Activated T-cell treated with anti-CD3 and anti-CD28 coated beads, Interleukin-2, amount 50 U/mL, for 4 hours (primary cell): ENCODE measurements around the gene IL25. TPM values are rescaled to one million over a fixed set of nuclear protein-coding genes. Genes with fewer than 3 reads are reported as not detected.

Experiments
- ATAC-seq, 2 donors: fragments of 200-7000 bp; cut with Tn5 transposase; one replicate each; pipeline ENCODE4 v1.10.0; 2021
- DNase-seq: peaks from one replicate; pipeline ENCODE4 v3.0.0-alpha.2; 2020
- H3K27me3 Mint-ChIP-seq: one replicate; pipeline ENCODE4 v1.8.0; 2021; ENCODE audit warnings: low read depth, mixed read lengths
- H3K36me3 Mint-ChIP-seq: one replicate; pipeline ENCODE4 v1.8.0; 2022; ENCODE audit warnings: mixed read lengths; ENCODE audit not compliant: insufficient read depth
- H3K4me1 Mint-ChIP-seq: one replicate; pipeline ENCODE4 v1.8.0; 2021; ENCODE audit warnings: low read depth, mixed read lengths
- H3K4me3 Mint-ChIP-seq: one replicate; pipeline ENCODE4 v1.8.0; 2021; ENCODE audit warnings: mild to moderate bottlenecking, moderate library complexity, mixed read lengths
- H3K9me3 Mint-ChIP-seq: one replicate; pipeline ENCODE4 v1.8.0; 2021; ENCODE audit warnings: mixed read lengths
- total RNA-seq, 3 donors: library from RNA; stranded (reverse); gene quantifications; one replicate each; pipeline ENCODE4 v1.2.1, GENCODE V29; 2021

Gene IL25
- total RNA-seq, 3 donors from 2014 or later = not detected

DNA sequence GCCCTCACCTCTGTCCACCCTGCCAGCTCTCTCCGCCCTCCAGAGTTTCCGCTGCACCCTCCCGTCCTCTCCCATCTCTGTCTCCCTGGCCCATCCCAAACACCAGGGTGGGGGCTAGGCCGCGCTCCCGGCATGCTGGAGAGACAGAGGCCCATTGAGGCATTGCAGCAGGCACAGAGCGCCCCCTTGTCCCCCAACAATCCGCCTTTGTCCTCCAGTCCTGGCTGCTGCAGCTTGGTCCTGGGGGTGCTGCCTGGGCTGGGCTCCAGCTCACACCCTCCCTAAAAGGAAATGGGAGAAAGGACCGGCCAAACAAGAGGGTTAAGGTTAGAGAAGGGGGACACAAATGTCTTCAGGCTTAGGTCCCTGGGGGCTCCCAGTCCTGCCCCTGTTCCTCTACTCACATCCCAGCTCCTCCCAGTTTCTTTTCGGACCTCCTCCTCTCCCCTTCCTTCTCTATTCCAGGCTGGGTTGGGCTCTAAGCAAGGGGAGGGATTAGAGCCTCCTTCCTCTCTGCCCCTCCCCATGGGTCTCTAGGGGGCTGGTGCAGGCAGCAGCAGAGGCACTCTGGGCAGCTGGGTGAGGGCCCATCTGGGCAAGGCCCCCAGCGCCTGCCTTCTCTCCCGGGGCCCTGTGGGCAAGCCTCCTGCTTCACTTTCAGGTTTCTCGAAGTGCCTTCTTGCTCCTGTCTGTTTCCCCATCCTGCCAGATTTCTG is 4.0 kb downstream of the IL25 start, which contains the start of gene CMTM5:
Gene CMTM5, plus strand, starts transcription at position 565 of the 716 bp plus-strand sequence. CDS start 206 bp downstream, outside the sequence.
- DNase-seq (no peak), ATAC-seq (no peak)
- H3K36me3 Mint-ChIP-seq = no peaks in the 10 kb centered on the region
- no peaks in the 10 kb centered on the region for H3K4me1 Mint-ChIP-seq
- no peak within 1 kb of the TSS for H3K4me3 Mint-ChIP-seq
- no peaks in the 10 kb centered on the region for H3K9me3 Mint-ChIP-seq
- H3K27me3 Mint-ChIP-seq = peaks cover 9% of the 10 kb centered on the region

DNA sequence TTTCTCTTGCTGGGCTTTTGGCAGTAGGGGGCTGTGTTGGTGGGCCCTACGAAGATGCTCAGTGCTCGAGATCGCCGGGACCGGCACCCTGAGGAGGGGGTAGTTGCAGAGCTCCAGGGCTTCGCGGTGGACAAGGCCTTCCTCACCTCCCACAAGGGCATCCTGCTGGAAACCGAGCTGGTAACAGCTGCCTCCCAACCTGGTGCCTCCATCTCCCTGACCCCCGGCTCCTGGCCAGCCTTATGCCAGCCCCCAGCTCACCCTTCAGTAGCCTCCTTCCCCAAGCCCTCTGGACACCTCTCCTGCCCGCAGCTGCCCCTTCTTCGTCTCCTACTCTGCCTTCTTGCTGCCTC is 4.6 kb downstream of the IL25 start:
- Mint-ChIP-seq H3K27me3 (peaks cover 9% of the 10 kb centered on the region), H3K9me3 (no peaks in the 10 kb centered on the region), H3K4me1 (no peaks in the 10 kb centered on the region), H3K36me3 (no peaks in the 10 kb centered on the region), H3K4me3 (no peak overlapping the region)
- no peak for DNase-seq
- ATAC-seq = no peak

DNA sequence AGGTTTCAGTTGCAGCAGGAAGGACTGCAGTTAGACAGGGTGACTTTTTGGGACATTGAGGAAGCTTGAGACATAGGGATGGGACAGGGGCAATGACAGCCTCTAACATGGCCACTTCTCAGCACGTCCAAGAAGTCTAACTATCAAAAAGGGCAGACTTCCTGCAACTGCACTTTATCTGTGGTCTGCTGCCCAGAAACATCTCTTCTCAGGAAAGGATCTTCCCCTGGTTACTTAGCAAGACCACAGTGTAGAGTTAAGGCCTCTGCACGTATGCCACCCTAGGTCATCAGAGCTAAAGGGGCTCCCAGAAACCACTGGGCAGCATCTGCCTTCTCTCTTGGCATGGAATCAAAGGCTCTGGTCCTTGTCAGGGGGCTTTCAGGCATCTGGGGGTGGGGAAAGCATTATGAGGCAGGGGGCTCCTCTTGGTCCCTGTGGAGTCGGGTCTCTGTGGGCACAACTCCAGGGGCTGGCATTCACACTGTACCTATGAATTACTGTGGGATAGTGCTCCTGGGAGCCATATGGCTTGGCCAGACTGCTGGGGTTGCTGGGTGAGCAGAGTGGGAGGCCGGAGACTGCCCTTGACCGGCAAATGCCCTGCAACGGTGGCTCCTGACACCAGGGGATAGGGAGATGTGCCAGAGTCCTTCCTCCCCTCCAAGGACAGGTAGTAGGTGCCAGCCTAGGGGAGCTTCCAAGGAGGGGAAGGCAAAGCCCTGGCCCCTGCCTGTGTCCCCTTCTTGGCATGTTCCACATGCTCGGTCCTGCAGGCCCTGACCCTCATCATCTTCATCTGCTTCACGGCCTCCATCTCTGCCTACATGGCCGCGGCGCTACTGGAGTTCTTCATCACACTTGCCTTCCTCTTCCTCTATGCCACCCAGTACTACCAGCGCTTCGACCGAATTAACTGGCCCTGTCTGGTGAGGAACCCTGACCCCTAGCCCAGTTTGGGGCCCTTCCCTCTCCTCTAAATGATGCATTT is 5.3 kb downstream of the IL25 start:
- ATAC-seq (no peak), DNase-seq (no peak)
- Mint-ChIP-seq H3K9me3 (no peaks in the 10 kb centered on the region), H3K27me3 (peaks cover 14% of the 10 kb centered on the region), H3K4me1 (no peaks in the 10 kb centered on the region), H3K36me3 (no peaks in the 10 kb centered on the region), H3K4me3 (no peak overlapping the region)

DNA sequence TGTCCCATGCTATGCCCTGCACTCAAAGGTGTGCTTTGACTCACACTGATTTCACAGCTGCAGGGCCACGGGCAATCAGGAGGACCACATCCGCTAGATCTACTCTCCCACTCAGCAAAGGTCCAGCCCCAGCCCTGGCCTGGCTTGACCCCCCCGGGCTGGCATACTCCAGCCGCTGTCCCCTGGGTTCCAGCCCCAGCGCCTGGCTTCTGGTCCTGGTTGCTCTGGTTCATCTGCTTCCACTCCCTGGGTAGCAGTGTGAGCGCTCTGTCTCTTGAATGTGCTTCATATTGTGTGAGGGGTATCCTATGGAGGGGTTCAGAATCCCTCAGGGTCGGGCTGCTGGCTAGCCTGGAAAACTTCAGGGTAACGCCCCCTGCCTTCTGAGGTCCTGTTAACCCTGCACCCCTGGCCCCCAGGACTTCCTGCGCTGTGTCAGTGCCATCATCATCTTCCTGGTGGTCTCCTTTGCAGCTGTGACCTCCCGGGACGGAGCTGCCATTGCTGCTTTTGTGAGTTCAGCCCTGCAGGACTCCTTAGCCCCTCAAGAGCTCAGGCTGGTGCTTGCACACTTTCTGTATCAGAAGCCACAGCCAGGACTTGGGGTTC is 6.1 kb downstream of the IL25 start:
- no peak for ATAC-seq
- no peak for DNase-seq
- peaks cover 14% of the 10 kb centered on the region for H3K27me3 Mint-ChIP-seq
- H3K9me3 Mint-ChIP-seq = no peaks in the 10 kb centered on the region
- no peaks in the 10 kb centered on the region for H3K36me3 Mint-ChIP-seq
- no peaks in the 10 kb centered on the region for H3K4me1 Mint-ChIP-seq
- no peak overlapping the region for H3K4me3 Mint-ChIP-seq

DNA sequence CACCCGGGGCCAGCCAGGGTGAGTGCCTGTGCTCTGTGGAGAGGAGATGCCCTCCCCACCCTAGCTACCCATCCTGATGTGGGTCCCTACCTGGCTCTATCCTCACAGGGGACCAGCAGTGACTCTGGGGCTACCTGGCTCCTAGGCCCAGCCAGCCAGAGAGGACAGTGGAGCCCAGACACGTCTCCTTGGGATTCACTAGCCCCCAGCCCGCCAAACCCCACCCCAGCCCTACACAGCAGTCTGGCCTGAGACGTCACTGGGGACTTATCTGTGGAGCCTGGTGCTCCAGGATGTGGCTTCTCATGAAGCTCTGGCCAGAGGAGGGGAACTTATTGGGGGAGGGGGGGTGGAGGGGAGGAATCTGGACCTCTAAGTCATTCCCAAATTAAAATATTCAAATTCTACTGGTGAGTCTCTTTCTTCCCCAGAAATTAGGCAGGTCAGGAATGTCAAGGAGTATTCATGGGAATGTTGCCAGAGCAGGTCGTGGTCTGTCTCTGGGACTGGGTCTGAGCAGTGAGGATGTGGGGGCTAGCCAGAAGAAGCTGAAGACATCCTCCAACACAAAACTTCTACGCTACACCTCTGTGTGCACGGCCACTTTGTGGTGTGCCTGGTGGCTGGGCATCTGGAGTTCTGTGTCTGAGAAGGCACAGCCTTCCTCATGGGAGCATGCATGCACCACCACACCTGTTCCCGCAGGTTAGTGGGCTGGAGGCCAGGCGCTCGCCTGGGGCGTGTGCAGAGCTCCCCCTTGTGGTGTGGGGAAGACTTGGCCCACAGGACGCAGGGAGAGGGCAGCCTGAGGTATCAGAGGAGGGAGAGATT is 7.0 kb downstream of the IL25 start:
- Mint-ChIP-seq H3K36me3 (no peaks in the 10 kb centered on the region), H3K27me3 (peaks cover 14% of the 10 kb centered on the region), H3K4me1 (no peaks in the 10 kb centered on the region), H3K9me3 (no peaks in the 10 kb centered on the region), H3K4me3 (no peak overlapping the region)
- ATAC-seq (peak; percentile 86 to 95), DNase-seq (peak; percentile 72)

DNA sequence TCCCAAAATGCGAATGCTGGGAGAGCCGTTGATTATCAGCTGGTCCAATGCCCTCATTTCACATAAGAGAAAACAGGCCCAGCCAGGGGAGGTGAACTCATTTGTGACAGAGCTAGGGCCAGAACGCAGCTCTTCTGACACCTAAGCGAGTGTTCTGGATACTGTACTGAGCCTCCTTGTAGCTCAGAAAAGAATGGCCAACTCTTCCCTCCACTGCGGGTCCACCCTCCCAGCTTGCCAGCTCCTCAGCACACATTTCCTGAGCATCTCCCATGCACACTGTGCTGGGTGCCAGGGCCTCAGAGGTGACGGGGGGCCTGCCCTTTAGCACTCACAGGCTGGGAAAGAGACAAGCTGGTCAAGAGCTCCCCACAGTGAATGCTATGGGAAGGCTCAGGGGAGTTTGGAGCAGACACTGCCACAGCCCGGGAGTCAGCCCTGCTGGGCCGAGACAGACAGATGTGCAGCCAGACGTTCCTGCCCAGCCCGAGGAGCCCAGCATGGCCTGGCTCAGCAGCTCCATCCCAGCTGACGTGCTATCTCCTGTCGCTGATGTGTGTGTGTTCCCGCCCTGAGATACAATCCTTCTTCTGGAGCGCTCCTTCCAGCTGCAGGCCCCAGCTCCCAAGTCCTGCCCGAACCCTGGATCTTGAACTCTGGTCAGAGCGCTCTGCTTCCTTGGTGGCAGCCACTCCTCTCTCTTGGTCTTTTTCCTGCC is 7.7 kb downstream of the IL25 start:
- ATAC-seq (peak in 1 of 2 donors; percentile 25), DNase-seq (no peak)
- Mint-ChIP-seq H3K36me3 (no peaks in the 10 kb centered on the region), H3K27me3 (peaks cover 14% of the 10 kb centered on the region), H3K9me3 (no peaks in the 10 kb centered on the region), H3K4me3 (no peak overlapping the region), H3K4me1 (no peaks in the 10 kb centered on the region)

DNA sequence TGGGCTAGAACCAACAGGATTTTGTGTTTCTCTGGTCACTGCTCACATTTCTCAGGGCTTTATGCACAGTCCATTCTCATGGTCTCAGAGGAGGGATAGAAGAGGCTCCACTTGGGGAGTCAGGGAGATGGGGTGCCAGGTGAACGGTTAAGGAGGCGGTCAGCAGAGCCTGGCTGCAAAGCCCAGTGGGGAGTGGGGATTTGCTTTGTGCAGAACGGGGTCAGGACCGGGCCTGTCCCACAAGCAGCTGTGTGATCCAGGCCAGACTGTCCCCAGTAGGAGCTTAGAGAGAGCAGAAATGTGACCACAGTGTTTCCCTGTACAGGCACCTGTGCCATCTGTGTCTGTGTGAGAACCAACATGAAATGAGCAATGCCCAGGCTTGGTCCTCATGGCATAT is 8.4 kb downstream of the IL25 start:
- no peak for DNase-seq
- Mint-ChIP-seq H3K9me3 (no peaks in the 10 kb centered on the region), H3K4me1 (no peaks in the 10 kb centered on the region), H3K27me3 (peaks cover 14% of the 10 kb centered on the region), H3K4me3 (no peak overlapping the region), H3K36me3 (no peaks in the 10 kb centered on the region)
- ATAC-seq = no peak

DNA sequence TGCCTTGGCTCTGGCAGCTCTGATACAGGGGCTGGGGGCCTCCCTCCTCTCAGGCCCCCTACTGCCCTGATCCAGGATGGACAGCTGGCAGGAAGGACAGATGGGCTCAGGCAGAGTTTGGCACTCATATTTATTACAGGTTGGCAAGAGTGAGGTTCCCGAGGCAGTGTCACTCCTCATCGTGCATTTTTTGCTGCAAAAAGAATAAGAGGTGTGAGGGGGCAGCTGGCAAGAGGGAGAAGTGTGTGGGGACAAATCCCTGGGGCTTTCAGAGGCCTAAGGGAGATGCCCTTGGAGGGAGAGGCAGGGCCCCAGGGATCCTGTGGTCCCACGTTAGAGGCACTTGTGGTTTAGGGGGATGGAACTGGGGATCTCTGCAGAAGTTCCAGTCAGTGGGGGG is 9.3 kb downstream of the IL25 start:
- H3K9me3 Mint-ChIP-seq = no peaks in the 10 kb centered on the region
- DNase-seq (no peak), ATAC-seq (no peak)
- no peaks in the 10 kb centered on the region for H3K4me1 Mint-ChIP-seq
- no peak overlapping the region for H3K4me3 Mint-ChIP-seq
- H3K36me3 Mint-ChIP-seq = no peaks in the 10 kb centered on the region
- peaks cover 14% of the 10 kb centered on the region for H3K27me3 Mint-ChIP-seq

DNA sequence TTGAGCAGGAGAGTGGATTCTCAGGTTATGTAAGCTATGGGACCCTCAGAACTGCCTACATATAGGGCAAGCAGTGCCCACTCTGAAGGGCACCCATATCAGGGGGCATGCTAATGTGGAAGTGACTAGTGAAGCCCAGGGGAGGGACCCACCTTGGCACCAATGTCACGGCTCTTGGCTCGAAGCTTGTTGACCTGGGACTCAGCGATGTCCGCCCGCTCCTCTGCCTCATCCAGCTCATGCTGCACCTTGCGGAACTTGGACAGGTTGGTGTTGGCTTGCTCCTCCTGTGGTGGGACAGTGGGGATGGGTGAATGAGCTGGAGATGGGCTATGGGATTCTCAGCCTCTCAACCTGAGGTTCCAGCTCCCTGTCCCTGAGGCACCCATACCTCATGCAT is 9.7 kb downstream of the IL25 start:
- Mint-ChIP-seq H3K36me3 (no peaks in the 10 kb centered on the region), H3K4me1 (no peaks in the 10 kb centered on the region), H3K9me3 (no peaks in the 10 kb centered on the region), H3K4me3 (no peak overlapping the region), H3K27me3 (peaks cover 14% of the 10 kb centered on the region)
- no peak for ATAC-seq
- no peak for DNase-seq

DNA sequence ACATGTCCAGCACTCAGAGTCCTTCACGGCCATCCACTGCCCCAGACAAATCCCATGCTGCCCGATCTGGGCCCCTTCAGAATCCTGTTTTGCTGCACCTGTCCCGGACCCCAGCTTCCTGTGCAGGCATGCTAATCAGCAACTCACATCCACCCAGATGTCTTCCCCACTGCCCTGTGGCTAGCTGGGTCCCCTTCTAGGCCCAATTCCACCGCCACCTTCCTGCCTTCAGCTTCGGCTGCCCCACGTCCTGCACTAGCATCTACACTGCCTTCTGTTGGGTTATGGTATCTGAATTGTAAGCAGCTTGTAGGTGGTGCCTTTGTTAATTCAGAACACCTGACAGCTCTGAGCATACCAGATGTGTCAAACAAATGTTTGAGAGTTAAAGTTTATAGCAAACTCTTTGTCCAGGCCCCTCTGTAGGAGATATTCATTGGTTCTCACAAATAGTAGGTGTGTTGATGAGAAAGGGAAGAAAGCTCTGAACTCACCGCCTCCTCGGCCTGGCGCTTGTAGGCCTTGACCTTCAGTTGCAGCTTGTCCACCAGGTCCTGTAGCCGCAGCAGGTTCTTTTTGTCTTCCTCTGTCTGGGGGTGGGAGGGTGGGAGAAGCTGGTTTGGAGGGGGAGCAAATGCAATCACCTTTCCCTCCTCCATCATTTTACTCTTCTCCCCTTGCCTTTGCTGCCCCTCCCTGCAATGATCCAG is 10.3 kb downstream of the IL25 start:
- Mint-ChIP-seq H3K36me3 (no peaks in the 10 kb centered on the region), H3K4me1 (no peaks in the 10 kb centered on the region), H3K4me3 (no peak overlapping the region), H3K27me3 (peaks cover 14% of the 10 kb centered on the region), H3K9me3 (no peaks in the 10 kb centered on the region)
- ATAC-seq = no peak
- no peak for DNase-seq

DNA sequence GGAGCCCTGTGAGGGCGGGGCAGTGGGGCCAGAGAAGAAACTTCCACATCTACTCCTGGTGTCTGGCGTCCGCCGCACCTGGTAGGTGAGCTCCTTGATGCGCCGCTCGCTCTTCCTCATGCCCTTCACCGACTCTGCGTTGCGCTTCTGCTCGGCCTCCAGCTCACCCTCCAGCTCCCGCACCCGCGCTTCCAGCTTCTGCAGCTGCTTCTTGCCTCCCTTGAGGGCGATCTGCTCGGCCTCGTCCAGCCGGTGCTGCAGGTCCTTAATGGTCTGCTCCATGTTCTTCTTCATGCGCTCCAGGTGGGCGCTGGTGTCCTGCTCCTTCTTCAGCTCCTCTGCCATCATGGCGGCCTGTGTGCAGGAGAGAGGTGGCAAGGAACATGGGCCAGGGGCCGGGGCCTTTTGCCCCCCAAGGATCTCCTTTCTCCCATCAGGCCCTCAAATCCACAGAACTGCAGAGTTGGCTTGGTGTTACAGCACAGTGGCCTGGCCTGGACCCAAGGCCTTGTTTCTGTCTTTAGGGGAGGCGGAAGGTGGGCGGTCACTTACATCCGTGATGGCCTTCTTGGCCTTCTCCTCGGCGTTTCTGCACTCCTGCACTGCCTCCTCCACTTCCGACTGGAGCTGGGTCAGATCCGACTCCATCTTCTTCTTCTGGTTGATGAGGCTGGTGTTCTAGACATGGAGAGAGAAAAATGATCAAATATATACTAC is 11.9 kb downstream of the IL25 start:
- DNase-seq (no peak), ATAC-seq (no peak)
- Mint-ChIP-seq H3K36me3 (no peaks in the 10 kb centered on the region), H3K27me3 (peaks cover 10% of the 10 kb centered on the region), H3K4me1 (no peaks in the 10 kb centered on the region), H3K4me3 (no peak overlapping the region), H3K9me3 (no peaks in the 10 kb centered on the region)

DNA sequence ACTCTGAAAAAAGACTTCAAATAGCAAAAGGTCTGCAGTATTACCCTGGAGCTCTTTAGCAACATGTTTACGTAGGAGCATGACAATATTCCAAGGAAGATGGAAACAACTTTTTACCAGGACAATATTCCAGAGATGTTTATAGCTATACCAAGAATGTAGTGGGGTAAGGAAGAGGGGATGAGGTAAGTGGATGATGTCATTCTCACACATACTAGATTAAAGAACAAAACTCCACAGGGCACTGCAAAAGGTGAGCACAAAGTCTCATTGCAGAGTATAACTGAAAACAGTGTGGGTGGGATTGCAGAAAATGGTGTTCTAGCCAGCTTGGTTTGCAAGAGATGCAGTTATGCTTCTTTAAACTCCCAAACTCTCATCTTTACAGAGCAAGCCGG is 12.6 kb downstream of the IL25 start:
- Mint-ChIP-seq H3K9me3 (no peaks in the 10 kb centered on the region), H3K4me1 (no peaks in the 10 kb centered on the region), H3K4me3 (no peak overlapping the region), H3K36me3 (no peaks in the 10 kb centered on the region), H3K27me3 (peaks cover 8% of the 10 kb centered on the region)
- DNase-seq (no peak), ATAC-seq (no peak)
